GM21529 (cell line): ENCODE data around the gene MAPK6.
"Not testable (repeated sequence)": the region's sequence is repeated elsewhere in the genome, so short reads cannot be mapped to it uniquely, and the experiment has no call there.

ENCODE experiments used
- ATAC-seq: cut with Tn5 transposase; IDR thresholded peaks from one replicate; pipeline ENCODE4 v1.9.1; 2021; ENCODE audit not compliant: unreplicated experiment

Gene MAPK6

DNA sequence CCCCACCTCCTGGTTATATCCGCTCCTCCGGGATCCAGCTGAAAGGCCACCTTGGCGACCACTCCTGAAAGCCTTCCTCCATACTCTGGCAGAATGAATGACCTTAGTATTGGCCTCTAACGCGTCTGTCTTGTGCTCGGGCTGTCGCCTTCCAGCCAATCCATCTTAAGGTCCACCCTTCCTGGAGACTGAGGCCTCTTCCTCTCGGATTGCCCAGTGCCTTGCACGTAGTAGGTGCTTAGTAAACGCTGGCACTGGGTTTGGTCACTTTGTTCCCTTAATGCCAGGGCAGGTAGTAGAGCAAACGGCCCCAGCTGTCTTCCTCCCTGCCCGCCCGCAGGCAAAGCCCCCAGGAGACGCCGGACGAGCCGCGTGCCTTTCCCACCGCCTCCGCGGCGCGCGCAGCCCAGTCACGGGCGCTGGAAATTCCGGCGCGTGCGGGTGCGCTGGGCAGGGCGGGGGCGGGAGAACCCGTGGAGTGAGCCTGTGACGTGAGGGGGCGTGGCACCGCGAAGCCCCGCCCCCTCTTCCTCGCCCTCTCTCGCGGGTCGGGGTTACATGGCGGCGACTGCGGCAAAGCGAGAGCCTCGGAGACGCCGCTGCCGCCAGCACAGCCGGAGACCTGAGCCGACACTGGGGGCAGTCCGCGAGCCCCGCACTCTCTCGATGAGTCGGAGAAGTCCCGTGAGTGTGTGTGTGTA lies at the start of gene MAPK6:
Gene MAPK6, plus strand, starts transcription at position 527 of the 701 bp plus-strand sequence. CDS start 27,242 bp downstream, outside the sequence.
- ATAC-seq, result peak; percentile 69

DNA sequence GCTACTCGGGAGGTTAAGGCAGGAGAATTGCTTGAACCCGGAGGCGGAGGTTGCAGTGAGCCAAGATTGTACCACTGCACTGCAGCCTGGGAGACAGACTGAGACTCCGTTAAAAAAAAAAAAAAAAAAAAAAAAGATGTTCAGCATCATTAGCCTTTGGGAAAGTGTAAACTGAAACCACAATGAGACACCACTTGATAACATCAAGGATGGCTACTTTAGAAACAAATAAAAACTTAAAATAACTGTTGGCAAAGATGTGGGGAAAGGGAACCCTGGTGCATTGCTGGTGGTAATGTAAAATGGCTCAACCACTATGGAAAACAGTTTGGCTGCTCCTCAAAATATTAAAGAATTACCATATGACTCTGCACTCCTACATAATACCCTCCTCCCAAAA lies 49.3 kb upstream of the MAPK6 start:
- no peak for ATAC-seq

DNA sequence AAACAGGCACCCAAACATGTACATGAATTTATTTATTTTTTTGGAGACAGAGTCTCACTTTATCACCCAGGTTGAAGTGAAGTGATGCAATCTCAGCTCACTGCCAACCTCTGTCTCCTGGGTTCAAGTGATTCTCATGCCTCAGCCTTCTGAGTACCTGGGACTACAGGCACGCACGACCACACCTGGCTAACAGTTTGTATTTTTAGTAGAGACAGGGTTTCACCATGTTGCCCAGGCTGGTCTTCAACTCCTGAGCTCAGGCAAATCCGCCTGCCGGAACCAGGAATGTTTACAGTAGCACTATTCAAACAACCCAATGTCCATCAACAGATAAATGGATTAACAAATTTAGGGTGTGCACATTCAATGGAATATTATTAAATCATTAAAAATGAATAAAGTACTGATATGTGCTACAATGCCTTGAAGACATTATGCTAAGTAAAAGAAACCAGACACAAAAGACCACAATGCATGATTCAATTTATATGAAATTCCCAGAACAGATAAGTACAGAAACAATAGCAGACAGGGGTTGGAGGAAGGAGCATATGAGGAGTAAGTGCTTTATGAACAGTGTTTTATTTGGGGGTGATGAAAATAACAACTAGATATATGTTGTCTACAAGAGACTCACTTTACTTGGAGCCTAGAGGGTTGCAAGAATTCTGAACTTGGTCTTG lies 48.7 kb upstream of the MAPK6 start:
- no peak for ATAC-seq

DNA sequence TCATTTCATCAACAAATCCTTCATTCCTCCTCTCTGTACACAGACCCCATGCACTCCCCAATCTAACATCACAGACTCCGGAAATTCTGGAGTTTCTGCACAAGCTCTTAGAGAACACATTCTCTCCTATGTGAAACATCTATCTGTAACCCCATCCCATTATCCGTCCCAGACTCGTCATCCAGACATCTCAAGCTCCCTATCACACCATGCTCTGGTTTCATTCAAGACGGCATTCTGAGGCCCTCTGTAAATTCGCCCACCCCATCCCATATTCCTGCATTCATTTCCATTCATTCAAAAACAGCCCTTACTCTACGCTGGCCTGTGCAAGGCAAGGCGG lies 48.0 kb upstream of the MAPK6 start:
- peak; percentile 22 for ATAC-seq

DNA sequence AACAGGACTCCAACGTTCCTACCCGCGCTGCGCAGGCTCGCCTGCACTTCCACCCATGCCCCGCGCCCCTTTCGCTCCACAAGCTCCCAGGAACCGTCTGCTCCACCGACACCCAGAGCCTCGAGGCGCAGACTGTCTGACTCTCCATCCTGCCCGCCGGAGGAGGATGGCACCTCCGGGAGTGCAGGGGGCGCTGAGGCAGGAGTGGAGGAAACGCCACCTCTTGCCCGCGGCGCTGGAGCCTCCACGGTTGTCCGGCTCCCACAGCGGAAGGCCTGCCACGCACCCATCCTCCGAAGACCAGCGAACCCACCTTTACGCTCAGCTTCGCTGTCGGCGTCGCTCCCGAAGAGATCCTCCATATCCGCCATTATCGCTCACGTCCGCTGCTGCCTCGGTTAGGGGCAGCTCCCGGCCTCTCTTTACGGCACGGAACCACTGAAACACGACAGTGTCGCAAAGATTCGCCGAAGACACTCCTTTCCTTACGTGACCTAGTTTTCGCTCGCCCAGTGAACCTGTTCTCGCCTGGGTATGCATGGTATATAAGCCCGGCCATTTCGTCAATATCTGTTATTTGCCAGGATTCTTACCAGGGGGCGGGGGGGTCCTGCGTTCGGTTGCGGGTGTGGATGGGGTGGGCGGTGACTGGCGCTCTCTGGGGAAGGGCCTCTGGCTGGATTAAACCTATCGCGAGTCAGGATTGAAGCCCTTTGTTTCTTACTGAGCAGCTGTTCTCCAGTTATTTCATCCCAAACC lies 47.5 kb upstream of the MAPK6 start, which contains the start of gene LEO1:
Gene LEO1, minus strand, starts transcription at position 404 of the 759 bp plus-strand sequence. Its CDS starts 33 bp downstream, at position 371.
- ATAC-seq, result peak; percentile 89

DNA sequence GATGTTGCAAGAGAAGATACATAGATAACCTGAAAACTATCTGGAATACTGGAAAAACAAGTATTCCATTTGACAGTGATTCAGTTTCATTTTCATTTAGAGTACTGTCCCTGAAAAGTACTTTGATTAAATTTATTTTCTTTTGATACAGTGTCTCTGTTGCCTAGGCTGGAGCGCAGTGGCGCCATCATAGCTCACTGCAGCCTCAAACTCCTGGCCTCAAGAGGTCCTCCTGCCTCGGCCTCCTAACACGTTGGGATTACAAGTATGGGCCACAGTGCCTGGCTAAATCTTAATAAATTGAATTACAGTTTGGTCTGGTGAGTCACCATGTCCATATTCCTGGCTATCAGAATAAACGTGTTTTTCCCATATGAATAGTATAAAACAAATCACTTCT lies 45.8 kb upstream of the MAPK6 start:
- no peak for ATAC-seq

DNA sequence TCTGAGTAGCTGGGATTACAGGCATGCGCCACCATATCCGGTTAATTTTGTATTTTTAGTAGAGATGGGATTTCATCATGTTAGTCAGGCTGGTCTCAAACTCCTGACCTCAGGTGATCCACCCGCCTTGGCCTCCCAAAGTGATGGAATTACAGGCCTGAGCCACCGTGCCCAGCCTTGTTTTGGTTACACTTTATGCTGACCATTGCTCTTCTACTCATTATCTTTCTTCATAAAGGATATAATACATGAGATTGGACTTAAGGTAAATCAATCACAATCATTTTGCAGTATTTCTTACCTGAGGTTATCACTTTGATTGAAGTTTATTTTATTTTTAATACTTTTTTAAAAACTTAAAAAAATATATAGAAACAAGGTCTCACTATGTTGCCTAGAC lies 45.2 kb upstream of the MAPK6 start:
- no peak for ATAC-seq

DNA sequence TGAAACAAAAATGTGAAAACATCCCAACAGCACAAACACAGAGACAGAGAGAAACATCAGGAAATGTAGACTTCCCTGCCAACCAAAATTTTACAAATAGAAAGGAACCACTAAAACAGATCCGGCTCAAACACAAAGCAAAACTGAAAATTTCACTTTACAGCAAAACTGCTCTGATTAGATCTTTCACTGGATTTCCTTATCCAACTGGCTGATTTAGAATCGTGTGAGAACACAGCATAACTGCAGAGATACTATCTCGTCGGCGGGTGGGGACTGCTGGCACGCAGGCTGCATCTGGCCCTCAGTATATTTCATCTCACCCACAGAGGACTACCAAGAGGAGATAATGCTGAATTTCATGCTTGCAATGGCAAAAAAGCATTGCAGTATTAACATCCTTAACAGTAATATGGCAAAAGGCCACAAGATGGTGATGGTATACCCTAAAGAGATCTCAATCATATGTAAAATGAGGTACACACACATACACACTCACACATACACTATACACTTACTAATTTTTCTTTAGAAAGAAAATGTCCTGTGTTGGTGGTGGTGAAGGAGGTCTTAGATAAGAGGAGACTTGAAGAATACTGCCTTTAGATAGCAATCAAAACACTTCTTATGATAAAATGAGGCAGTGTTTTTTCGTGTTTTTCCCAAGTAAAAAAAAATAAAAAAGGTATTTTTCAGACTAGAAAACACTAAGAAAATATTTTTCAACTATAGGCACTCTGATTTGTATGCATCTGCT lies 36.8 kb upstream of the MAPK6 start:
- ATAC-seq, result peak; percentile 89

DNA sequence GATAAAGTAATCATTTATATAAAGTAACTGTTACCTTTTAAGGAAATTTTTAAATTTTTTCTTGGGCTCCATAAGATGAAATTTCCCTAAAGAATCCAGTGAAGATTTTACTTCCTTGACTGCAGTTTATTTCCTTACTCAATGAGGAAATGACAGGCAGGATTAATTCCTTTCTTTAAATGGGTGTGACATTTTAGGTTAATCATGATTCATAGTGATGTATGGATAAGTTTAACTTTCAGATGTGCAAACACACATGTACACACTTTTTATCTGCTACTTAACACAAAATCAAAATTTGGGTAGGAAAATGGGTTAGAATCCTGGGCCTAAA lies 36.3 kb upstream of the MAPK6 start:
- no peak for ATAC-seq

DNA sequence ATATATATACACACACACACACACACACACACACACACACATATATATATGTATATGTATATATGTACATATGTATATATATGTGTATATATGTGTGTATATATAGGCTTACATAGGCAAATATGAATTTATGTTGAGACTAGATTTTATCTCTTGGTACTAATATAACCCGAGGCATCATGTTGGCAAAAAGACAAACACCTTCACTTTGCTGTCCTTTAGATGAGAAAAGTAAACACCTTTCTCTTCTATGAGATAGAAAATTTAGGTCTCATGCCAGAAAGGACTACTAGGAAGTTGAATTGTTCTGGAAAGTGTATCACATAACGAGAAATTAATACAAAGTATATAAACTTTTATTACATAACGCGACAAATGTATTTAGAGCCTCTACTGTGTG lies 27.9 kb upstream of the MAPK6 start:
- ATAC-seq, result no peak

DNA sequence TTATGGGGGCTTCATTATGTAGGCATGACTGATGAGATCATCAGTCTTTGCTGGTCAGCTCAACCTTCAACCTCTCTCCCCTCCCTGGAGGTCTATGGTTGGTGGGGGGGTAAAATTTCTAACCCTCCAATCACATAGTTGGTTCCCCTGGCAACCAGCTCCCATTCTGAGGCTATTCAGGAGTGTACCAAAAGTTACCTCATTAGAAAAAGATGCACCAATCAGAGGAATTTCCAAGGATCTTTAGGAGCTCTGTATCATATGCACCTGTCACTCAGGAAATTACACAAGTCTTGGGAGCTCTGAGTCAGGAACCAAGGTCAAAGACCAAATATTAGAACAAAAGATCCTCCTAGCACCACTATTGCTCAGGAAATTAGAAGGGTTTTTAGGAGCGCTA lies 26.1 kb upstream of the MAPK6 start:
- no peak for ATAC-seq

DNA sequence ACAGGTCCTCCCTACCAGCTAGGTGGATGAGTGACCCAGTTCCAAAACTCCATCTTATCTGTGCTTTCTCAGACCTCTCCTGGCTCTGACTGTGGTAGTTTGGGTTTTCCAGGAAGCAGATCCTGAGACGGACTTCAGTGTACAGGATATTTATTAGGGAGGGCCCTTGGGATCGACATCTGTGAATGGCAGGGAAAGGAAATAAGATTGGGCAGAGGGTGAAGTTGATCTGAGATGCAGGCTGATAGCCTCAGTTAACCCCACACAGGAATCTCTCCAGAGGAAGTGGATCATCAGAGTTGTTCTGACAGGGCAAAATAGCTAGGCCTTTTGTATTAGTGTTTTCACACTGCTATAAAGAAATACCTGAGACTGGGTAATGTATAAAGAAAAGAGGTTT lies 16.7 kb upstream of the MAPK6 start:
- no peak for ATAC-seq

DNA sequence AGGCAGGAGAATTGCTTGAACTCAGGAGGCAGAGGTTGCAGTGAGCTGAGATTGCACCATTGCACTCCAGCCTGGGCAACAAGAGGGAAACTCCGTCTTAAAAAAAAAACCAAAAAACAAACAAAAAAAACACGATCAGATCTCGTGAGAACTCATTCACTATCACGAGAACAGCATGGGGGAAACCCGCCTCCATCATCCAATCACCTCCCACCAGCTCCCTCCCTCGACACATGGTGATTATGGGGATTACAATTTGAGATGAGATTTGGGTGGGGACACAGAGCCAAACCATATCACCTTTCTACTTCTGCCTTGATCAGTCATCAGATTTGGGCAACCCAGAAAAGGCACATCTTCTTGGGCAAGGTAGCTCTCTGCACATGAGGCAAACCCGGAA lies 15.9 kb upstream of the MAPK6 start:
- ATAC-seq, result not testable (repeated sequence)

DNA sequence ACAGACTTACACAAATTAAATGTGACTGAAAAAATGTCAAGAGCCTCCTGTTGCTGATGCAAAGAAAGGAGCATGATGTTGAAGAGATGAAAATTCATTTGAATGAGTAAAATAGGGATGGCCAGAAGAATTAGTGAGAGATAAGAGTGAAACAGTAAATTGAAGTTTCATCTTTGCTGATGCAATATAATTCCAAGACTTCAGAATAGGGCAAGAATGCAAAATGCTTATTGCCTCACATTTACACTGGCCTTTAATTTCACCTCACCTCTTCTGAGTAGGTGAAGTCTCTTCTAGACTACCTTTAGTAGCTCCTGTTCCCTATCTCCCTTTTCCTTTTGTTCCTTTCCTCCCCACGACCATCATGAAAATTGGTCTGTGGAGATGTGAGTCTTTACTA lies 15.3 kb upstream of the MAPK6 start:
- ATAC-seq, result no peak

DNA sequence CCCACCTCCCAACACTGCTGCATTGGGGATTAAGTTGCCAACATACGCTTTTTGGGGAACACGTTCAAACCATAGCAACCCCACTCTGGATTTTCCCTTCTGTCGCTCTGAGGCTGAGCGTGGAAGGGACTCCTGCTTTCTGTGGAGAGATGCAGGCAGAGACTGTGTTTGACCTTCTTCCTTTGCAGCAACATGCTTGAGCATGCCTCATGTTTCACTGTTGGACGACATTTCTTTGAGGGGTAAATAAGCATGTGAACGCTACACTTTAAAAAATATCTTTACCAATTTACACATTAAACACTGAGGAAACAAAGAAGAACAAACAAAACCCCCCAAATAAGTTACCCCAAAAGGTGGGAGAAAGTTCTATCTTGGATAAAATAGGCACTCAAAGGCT lies 14.2 kb upstream of the MAPK6 start:
- no peak for ATAC-seq

DNA sequence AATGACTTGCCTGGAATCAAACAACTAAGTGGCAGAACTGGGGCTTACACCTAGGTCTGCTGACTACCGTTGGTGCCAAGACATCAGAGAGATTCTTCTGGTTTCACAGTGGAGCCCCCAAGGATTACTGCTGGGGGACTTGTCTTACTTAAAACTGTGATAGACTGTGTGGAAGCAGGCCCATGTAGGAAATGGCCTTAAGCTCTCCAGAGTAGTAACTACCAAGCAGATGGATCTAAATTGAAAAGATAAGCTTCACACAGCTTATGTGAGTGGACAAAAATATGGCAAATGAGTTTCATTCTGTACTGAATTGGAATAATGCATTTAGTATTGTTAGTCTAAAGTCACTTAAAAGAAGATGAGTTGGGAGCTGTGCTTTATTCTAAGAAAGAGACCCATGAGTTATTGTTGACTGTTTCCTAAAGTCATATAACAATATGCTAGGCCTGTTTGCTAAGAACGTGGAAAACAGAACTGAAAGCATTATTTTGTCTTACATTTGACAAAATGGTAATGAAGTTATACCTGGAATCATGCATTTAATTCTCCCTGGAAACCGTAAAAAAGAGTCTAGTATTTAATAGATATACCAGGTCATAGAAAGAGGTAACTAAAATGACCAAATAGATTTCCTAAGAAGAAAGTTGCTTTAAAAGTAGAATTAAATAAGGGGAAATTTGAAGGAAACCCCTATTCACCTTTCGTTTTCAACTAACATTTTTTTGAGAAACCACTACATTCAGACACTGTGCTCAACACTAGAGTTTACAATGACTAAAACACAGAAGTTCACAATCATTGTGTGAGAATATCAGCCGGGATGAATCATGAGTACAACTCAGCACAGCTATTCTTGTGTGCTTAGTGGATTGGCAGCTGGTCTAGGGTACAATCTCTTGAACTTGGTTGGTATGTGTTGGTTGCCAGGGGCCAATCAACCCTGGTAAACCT lies 13.0 kb upstream of the MAPK6 start:
- ATAC-seq, result peak; percentile 72

DNA sequence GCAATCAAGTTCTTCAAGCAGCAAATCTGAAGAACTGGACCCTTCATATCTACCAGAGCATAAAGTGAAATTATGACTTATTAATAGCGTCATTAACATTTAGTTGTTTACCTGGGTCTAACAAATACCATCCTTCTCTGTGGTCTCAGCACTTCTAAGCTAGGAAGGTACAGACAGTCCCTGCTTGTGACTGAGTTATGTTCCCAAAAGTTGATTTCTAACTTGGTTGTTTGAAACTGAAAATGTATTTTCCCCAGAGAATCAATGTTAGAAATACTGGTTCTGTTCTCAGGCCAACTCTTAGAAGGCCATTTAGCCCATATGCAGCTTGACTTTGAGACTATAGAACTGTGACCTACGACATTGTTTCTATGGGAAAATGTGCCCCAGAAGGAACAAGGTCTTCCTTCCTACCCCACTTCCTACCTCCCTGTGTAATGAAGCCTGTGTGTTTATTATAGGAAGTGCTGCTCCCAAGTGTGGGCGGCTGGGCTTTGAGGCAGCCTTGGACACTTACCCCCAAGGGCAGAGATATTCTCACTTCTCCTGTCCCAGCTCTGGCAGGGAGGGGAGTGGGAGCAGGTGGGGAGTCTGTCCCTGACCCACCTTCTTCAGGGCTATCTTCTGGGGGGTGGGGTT lies 12.2 kb upstream of the MAPK6 start:
- ATAC-seq, result peak; percentile 30

DNA sequence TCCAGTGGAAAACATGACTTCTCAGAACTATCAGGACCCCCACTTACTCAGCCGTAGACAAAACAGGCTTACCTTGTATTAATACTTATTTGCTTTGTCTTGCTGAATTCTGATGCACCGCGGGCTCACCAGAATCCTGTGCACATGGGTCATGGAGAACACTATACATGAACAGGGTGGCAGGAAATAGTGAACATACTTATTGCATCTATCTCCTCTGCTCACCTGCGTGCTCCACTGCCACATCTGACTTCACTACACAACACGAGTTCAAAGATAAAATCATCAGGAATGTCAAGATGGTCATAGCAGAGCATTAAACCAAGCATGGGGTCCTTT lies 10.7 kb upstream of the MAPK6 start:
- no peak for ATAC-seq

DNA sequence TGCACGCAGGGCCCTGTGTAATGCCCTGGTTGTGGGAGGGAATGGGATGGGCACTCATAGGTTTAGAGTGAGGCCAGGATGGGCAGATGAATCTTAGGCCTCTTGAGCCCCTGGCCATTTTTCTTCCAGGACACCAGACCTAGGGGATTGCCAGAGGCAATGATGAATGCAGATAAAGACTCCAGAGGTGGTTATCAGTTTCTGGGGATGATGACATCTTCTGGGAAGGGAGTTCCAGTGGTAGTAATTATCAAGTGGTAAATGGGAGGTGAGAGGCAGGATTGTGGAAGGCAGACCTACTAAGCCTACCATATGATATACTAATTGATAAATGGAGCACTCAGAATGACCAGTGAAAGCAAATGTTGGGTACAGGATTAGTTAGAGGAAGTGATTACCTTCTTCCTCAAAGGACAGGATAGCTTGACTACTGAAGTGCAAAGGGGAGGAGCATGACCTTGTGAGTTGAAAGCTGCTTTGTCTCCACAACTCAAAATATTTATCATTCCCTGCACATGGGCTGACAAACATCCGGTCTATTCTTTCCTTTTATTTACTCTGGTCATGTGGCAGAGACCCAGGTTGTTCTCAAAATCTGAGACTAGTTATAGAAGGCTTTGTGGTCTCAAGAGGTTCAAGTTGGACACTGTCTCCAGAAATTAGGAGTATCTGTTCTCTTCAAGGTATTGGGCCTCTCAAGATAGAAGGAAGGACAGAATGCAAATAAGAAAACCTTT lies 10.2 kb upstream of the MAPK6 start:
- ATAC-seq, result peak; percentile 20
